ENCODE data around the gene NR2C2. TPM values are rescaled to one million over a fixed set of nuclear protein-coding genes. Genes with fewer than 3 reads are reported as not detected.

The NR2C2 gene
- polyA plus RNA-seq, 1 donor (not counting 4 experiments of a cell fraction or from before 2014, with no cell fraction given), result 9.4 TPM

GRCh38 chr3:15063656-15064286, 116.4 kb downstream of the NR2C2 start:
- Histone ChIP-seq H3K9ac (ENCODE audit: control insufficient read depth, extremely low read depth, insufficient read depth, low read length) (peak overlapping the region; percentile 96), H3K4me2 (ENCODE audit: control insufficient read depth, extremely low read depth, insufficient read depth, low read depth, low read length) (peak overlapping the region; percentile 92), H3K4me3 (ENCODE audit: control insufficient read depth in 2 of 3, extremely low read depth in 1 of 3, insufficient read depth in 2 of 3, low read depth in 1 of 3, low read length in 3 of 3) (peak overlapping the region; percentile 95 to 99 (median 97)), H3K27me3 (ENCODE audit: control insufficient read depth, extremely low read depth, insufficient read depth, low read length) (no peaks in the 10 kb centered on the region), H3K36me3 (ENCODE audit: control insufficient read depth in 2 of 2, extremely low read depth in 1 of 2, insufficient read depth in 2 of 2, low read length in 2 of 2) (peaks cover 3 to 4% of the 10 kb centered on the region in 2 experiments), H4K20me1 (ENCODE audit: control insufficient read depth, extremely low read depth, insufficient read depth, low read length) (no peaks in the 10 kb centered on the region), H3K79me2 (ENCODE audit: control insufficient read depth, insufficient read depth, low read length) (peaks cover 36% of the 10 kb centered on the region), H2AFZ (ENCODE audit: control insufficient read depth, low read length) (no peak overlapping the region), H3K27ac (ENCODE audit: control insufficient read depth, insufficient read depth, low read length) (peak overlapping the region; percentile 87), H3K9me1 (ENCODE audit: control insufficient read depth, extremely low read depth, insufficient read depth, low read length) (no peaks in the 10 kb centered on the region), H3K9me3 (ENCODE audit: control insufficient read depth, low read depth, low read length) (no peaks in the 10 kb centered on the region), H3K4me1 (ENCODE audit: control insufficient read depth, extremely low read depth, insufficient read depth, low read length) (peaks cover 16% of the 10 kb centered on the region)
- no peak for TF ChIP-seq EZH2 (IDR thresholded peaks at IDR 0.05; ENCODE audit: low read length)
- no peak for TF ChIP-seq CTCF (optimal IDR thresholded peaks at IDR 0.05 in 1 of 3, IDR thresholded peaks at IDR 0.05 in 1 of 3, conservative IDR thresholded peaks at IDR 0.05 in 1 of 3; ENCODE audit: extremely low read depth in 1 of 3, insufficient read depth in 2 of 3, low read length in 3 of 3)
- dilution Hi-C loops (cut with MboI; ENCODE audit: extremely low pct_ligation_motif_present, low sequenced_read_pairs), result no loop called here
- FAIRE-seq (no peak), DNase-seq (ENCODE audit: low read depth, low spot score) (no peak)

GRCh38 chr3:15064299-15064834, 117.0 kb downstream of the NR2C2 start:
- Histone ChIP-seq H3K4me3 (ENCODE audit: control insufficient read depth in 2 of 3, extremely low read depth in 1 of 3, insufficient read depth in 2 of 3, low read depth in 1 of 3, low read length in 3 of 3) (peak overlapping the region; percentile 95 to 99 (median 97)), H3K9ac (ENCODE audit: control insufficient read depth, extremely low read depth, insufficient read depth, low read length) (peak overlapping the region; percentile 96), H3K9me3 (ENCODE audit: control insufficient read depth, low read depth, low read length) (no peaks in the 10 kb centered on the region), H3K27ac (ENCODE audit: control insufficient read depth, insufficient read depth, low read length) (peak overlapping the region; percentile 87), H2AFZ (ENCODE audit: control insufficient read depth, low read length) (peak overlapping the region; percentile 98), H3K79me2 (ENCODE audit: control insufficient read depth, insufficient read depth, low read length) (peaks cover 31% of the 10 kb centered on the region), H3K27me3 (ENCODE audit: control insufficient read depth, extremely low read depth, insufficient read depth, low read length) (no peaks in the 10 kb centered on the region), H3K9me1 (ENCODE audit: control insufficient read depth, extremely low read depth, insufficient read depth, low read length) (no peaks in the 10 kb centered on the region), H4K20me1 (ENCODE audit: control insufficient read depth, extremely low read depth, insufficient read depth, low read length) (no peaks in the 10 kb centered on the region), H3K36me3 (ENCODE audit: control insufficient read depth in 2 of 2, extremely low read depth in 1 of 2, insufficient read depth in 2 of 2, low read length in 2 of 2) (no peaks in the 10 kb centered on the region), H3K4me2 (ENCODE audit: control insufficient read depth, extremely low read depth, insufficient read depth, low read depth, low read length) (peak overlapping the region; percentile 92), H3K4me1 (ENCODE audit: control insufficient read depth, extremely low read depth, insufficient read depth, low read length) (peaks cover 16% of the 10 kb centered on the region)
- TF ChIP-seq CTCF (optimal IDR thresholded peaks at IDR 0.05 in 1 of 3, IDR thresholded peaks at IDR 0.05 in 1 of 3, conservative IDR thresholded peaks at IDR 0.05 in 1 of 3; ENCODE audit: extremely low read depth in 1 of 3, insufficient read depth in 2 of 3, low read length in 3 of 3) (no peak), EZH2 (IDR thresholded peaks at IDR 0.05; ENCODE audit: low read length) (no peak)
- DNase-seq (ENCODE audit: low read depth, low spot score), result no peak
- dilution Hi-C loops (cut with MboI; ENCODE audit: extremely low pct_ligation_motif_present, low sequenced_read_pairs), result no loop called here
- FAIRE-seq, result no peak

Measured in keratinocyte (primary cell).